ENCODE data around the gene NTRK2.

GRCh38 chr9:84978661-84979060, 309.1 kb downstream of the NTRK2 start:
- TF ChIP-seq SIN3A (IDR thresholded peaks at IDR 0.05; ENCODE audit: borderline replicate concordance, insufficient read depth, low read length) (no peak), TAF1 (IDR thresholded peaks at IDR 0.05; ENCODE audit: borderline replicate concordance, insufficient read depth, low read length) (no peak), REST (IDR thresholded peaks at IDR 0.05; ENCODE audit: insufficient read depth in 1 of 2, low read depth in 2 of 2, low read length in 2 of 2) (no peak), POLR2AphosphoS5 (IDR thresholded peaks at IDR 0.05; ENCODE audit: low read depth, low read length) (no peak)

Measured in PFSK-1 (cell line).